HG02571 (cell line): ENCODE measurements around the gene CREB1.

Experiments
- ATAC-seq: cut with Tn5 transposase; IDR thresholded peaks from one replicate; pipeline ENCODE4 v1.9.1; 2021; ENCODE audit warnings: mild to moderate bottlenecking, moderate library complexity; ENCODE audit not compliant: unreplicated experiment

CREB1 gene

GRCh38 chr2:207539470-207539869, 9.7 kb downstream of the CREB1 start:
- ATAC-seq, result no peak

GRCh38 chr2:207540431-207540830, 10.7 kb downstream of the CREB1 start:
- no peak for ATAC-seq

- no peak for ATAC-seq
Measured at GRCh38 chr2:207541933-207542332, 12.2 kb downstream of the CREB1 start.

- no peak for ATAC-seq
Measured at GRCh38 chr2:207543272-207543671, 13.5 kb downstream of the CREB1 start.

GRCh38 chr2:207546822-207547221, 17.1 kb downstream of the CREB1 start:
- no peak for ATAC-seq

GRCh38 chr2:207549145-207549544, 19.4 kb downstream of the CREB1 start:
- ATAC-seq, result no peak

GRCh38 chr2:207558079-207558491, 28.3 kb downstream of the CREB1 start:
- ATAC-seq, result no peak

GRCh38 chr2:207561386-207562080, 31.8 kb downstream of the CREB1 start:
- ATAC-seq, result no peak

GRCh38 chr2:207565736-207566500, 36.2 kb downstream of the CREB1 start:
- no peak for ATAC-seq

- no peak for ATAC-seq
Measured at GRCh38 chr2:207567671-207568070, 37.9 kb downstream of the CREB1 start.

- no peak for ATAC-seq
Measured at GRCh38 chr2:207571370-207571769, 41.6 kb downstream of the CREB1 start.

- ATAC-seq, result no peak
Measured at GRCh38 chr2:207584952-207585351, 55.2 kb downstream of the CREB1 start.

- no peak for ATAC-seq
Measured at GRCh38 chr2:207587305-207587704, 57.5 kb downstream of the CREB1 start.

- no peak for ATAC-seq
Measured at GRCh38 chr2:207589143-207589542, 59.4 kb downstream of the CREB1 start.

GRCh38 chr2:207593277-207593676, 63.5 kb downstream of the CREB1 start:
- no peak for ATAC-seq

- ATAC-seq, result no peak
Measured at GRCh38 chr2:207594264-207594663, 64.5 kb downstream of the CREB1 start.

GRCh38 chr2:207594731-207595130, 65.0 kb downstream of the CREB1 start:
- ATAC-seq, result no peak

GRCh38 chr2:207599636-207600035, 69.9 kb downstream of the CREB1 start:
- no peak for ATAC-seq

- no peak for ATAC-seq
Measured at GRCh38 chr2:207600231-207600630, 70.5 kb downstream of the CREB1 start.

GRCh38 chr2:207601774-207602173, 72.0 kb downstream of the CREB1 start:
- no peak for ATAC-seq

- ATAC-seq, result no peak
Measured at GRCh38 chr2:207603486-207603885, 73.7 kb downstream of the CREB1 start.

- ATAC-seq, result no peak
Measured at GRCh38 chr2:207606399-207606798, 76.6 kb downstream of the CREB1 start.
